ENCODE data around the gene CMSS1. TPM values are rescaled to one million over a fixed set of nuclear protein-coding genes. Genes with fewer than 3 reads are reported as not detected.
A peak's percentile ranks its signal among the peaks of the same experiment; 100 is the strongest.

Gene CMSS1
- total and polyA plus RNA-seq, 3 donors from 2014 or later = 24.6 to 47.9 (median 24.9) TPM

DNA sequence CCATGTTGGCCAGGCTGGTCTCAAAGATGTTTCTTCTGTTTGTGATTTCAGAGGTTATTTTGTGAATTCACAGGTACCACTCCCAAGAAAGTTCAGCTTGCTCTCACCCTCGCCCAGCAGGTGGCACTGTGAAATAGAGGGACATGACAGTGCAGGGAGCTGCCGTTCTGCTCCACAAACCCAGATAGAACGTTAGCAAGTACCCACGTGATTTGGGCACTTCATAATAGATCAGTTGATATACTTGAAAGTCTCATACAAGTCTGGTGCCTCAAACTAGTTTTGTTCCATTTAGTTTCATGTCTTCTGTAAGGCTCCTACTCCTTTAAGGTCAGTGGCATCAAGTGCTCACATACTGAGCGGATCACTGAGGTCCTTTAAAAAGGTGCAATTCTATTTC is 251.2 kb downstream of the CMSS1 start:
- no peaks in the 10 kb centered on the region for H3K4me1 ChIP-seq
- TF ChIP-seq, protein P1, sequence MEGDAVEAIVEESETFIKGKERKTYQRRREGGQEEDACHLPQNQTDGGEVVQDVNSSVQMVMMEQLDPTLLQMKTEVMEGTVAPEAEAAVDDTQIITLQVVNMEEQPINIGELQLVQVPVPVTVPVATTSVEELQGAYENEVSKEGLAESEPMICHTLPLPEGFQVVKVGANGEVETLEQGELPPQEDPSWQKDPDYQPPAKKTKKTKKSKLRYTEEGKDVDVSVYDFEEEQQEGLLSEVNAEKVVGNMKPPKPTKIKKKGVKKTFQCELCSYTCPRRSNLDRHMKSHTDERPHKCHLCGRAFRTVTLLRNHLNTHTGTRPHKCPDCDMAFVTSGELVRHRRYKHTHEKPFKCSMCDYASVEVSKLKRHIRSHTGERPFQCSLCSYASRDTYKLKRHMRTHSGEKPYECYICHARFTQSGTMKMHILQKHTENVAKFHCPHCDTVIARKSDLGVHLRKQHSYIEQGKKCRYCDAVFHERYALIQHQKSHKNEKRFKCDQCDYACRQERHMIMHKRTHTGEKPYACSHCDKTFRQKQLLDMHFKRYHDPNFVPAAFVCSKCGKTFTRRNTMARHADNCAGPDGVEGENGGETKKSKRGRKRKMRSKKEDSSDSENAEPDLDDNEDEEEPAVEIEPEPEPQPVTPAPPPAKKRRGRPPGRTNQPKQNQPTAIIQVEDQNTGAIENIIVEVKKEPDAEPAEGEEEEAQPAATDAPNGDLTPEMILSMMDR (IDR thresholded peaks at IDR 0.05) = peak; percentile 57 to 74 (median 62)
- no peak for TF ChIP-seq POLR2A (IDR thresholded peaks at IDR 0.05)
- 35 to 39% methylated on average over 5 of the region's 5 CpGs for WGBS, 2 donors
- H3K27ac ChIP-seq = no peak overlapping the region
- intact Hi-C loops (cut with DNase I; ENCODE audit: low total_unique reads) = no loop called here
- H3K36me3 ChIP-seq (ENCODE audit: low read depth, missing control alignments) = no peaks in the 10 kb centered on the region
- no peak overlapping the region for H3K4me3 ChIP-seq
- H3K27me3 ChIP-seq = no peaks in the 10 kb centered on the region
- H3K9me3 ChIP-seq = no peaks in the 10 kb centered on the region
- peak; percentile 77 for DNase-seq

DNA sequence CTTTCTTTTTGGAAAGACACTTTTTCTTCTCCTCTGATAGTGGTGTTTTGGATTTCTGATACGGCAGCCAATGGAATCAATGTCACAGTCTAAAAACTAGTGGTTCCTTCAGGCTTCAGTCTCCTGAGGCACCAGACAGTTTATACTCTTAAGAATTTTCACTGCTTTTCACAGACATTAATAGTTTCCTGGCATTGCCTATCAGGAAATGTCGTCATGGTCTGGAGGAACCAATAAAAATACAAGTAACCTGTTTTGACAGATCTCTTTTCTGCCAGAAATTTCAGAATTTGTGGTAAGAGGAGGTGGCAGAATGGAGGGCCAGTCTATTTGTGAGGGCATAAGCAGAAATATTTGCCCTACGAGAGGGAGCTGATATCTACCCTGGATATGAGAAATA is 251.8 kb downstream of the CMSS1 start:
- intact Hi-C loops (cut with DNase I; ENCODE audit: low total_unique reads) = no loop called here
- Histone ChIP-seq H3K9me3 (no peaks in the 10 kb centered on the region), H3K36me3 (ENCODE audit: low read depth, missing control alignments) (no peaks in the 10 kb centered on the region), H3K4me3 (no peak overlapping the region), H3K27ac (no peak overlapping the region), H3K4me1 (no peaks in the 10 kb centered on the region), H3K27me3 (no peaks in the 10 kb centered on the region)
- TF ChIP-seq, protein P1 (IDR thresholded peaks at IDR 0.05) = no peak
- DNase-seq = no peak
- 79 to 85% methylated on average over 3 of the region's 3 CpGs for WGBS, 2 donors

DNA sequence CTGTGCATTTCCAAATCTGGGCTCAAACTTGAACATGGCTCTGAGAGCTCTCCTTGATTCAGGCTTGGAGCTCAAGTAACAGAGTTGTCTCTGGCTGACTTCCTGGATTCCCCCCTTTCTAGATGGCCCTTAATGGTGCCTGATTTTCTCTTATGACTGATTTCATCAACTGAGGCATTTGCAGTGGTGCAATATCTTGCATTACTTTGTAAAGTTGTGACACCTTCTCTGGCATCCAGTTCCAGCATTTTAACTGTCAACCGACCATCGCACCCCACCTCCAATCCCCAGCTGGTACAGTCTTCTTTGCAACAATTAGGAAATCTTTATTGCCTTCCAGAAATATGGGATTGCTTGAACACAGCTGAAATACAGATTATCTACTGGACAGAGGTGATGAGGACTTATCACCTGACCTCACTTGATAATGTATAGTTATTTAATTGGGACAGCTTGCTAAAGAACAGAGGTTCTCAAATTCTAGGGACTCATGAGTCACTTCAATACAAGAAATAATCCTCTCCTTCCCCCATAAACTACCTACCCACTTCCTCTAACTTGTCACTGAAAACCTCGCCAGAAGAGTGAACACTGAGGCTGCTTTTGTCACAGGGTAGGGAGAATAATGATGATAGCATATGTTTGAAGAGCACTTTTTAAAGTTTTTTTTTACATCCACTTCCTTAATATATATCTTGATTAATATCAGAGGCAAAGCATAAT is 254.8 kb downstream of the CMSS1 start:
- no peaks in the 10 kb centered on the region for H3K9me3 ChIP-seq
- no peak overlapping the region for H3K27ac ChIP-seq
- H3K4me3 ChIP-seq = no peak overlapping the region
- no peaks in the 10 kb centered on the region for H3K4me1 ChIP-seq
- no peak for DNase-seq
- TF ChIP-seq POLR2A (IDR thresholded peaks at IDR 0.05) = no peak
- TF ChIP-seq, protein P1 (IDR thresholded peaks at IDR 0.05) = no peak
- no peaks in the 10 kb centered on the region for H3K27me3 ChIP-seq
- intact Hi-C loops (cut with DNase I; ENCODE audit: low total_unique reads) = loop anchor here (10.0 kb wide), 1 partner anchor 182 kb away; no protein-coding TSS in a partner anchor
- WGBS, 2 donors = 91% methylated on average over 3 of the region's 3 CpGs
- H3K36me3 ChIP-seq (ENCODE audit: low read depth, missing control alignments) = no peaks in the 10 kb centered on the region

DNA sequence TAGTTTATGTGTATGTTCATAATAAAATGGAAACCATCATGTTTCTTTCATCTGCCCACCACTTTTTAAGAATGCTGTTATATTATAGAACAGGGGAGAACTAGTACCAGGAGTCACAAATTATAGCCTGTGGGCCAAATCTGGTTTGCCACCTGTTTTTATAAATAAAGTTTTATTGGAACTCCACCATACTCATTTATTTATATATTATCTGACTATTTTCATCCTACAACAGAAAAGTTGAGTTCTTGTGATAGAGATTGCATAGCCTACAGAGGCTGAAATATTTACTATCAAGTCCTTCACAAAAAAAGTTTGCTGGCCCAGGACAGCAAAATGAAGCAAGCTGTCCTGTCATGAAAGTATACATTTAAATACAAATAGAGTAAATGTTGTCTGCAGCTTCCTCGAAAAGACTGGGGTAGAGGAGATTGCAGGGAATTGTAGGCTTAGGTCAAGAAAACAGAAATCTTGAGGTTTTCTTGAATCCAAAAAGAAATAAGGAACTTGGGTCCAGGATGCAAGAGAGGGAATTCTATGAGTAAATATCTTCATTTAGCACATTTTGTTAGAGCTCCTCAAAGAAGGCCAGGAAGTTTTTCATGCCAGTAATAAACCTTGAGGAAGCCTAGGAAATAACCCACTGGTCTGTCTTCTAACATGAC is 255.5 kb downstream of the CMSS1 start:
- intact Hi-C loops (cut with DNase I; ENCODE audit: low total_unique reads) = loop anchor here (10.0 kb wide), 1 partner anchor 182 kb away; no protein-coding TSS in a partner anchor
- no peaks in the 10 kb centered on the region for H3K36me3 ChIP-seq (ENCODE audit: low read depth, missing control alignments)
- H3K4me3 ChIP-seq = no peak overlapping the region
- no peak for TF ChIP-seq POLR2A (IDR thresholded peaks at IDR 0.05)
- TF ChIP-seq, protein P1 (IDR thresholded peaks at IDR 0.05) = no peak
- H3K27me3 ChIP-seq = no peaks in the 10 kb centered on the region
- H3K27ac ChIP-seq = peak overlapping the region in 1 of 2 donors; percentile 2
- H3K4me1 ChIP-seq = no peaks in the 10 kb centered on the region
- WGBS, 2 donors = 79 to 81% methylated on average over 1 of the region's 1 CpG
- no peaks in the 10 kb centered on the region for H3K9me3 ChIP-seq
- DNase-seq = no peak
